GM12878 (cell line): Measurements from ENCODE around the gene NAALADL1. TPM values are rescaled to one million over a fixed set of nuclear protein-coding genes. Genes with fewer than 3 reads are reported as not detected.

ENCODE experiments used
- ATAC-seq: fragments of 200-7000 bp; cut with Tn5 transposase; 3 replicates; pipeline ENCODE4 v1.9.1; 2020; ENCODE audit warnings: mild to moderate bottlenecking, moderate library complexity
- BruUV-seq: library from RNA; stranded (reverse); fragments of 400-500 nt; replicated peaks from 2 replicates; lab custom pipeline; 2021; lab: Mats Ljungman, UMichigan
- CTCF ChIA-PET: fragments of 300-600 bp; sonication (Branson Sonifier 250); formaldehyde crosslinking; extraction: SDS; loops from one replicate; lab custom pipeline; 2021; ENCODE audit warnings: inconsistent platforms; lab: Yijun Ruan, JAX
- POLR2A ChIA-PET: fragments of 350-600 bp; formaldehyde crosslinking; extraction: SDS; loops from one replicate; lab custom pipeline; 2021; ENCODE audit warnings: inconsistent platforms; lab: Charles Lee
- RAD21 ChIA-PET: fragments of 300-600 bp; sonication (Branson Sonifier 250); formaldehyde crosslinking; loops from one replicate; lab custom pipeline; 2023; ENCODE audit warnings: antibody characterized with exemption; ENCODE audit not compliant: unreplicated experiment; lab: Charles Lee
- SMC1A ChIA-PET: fragments of 300-600 bp; sonication (Branson Sonifier 250); formaldehyde crosslinking; loops from one replicate; lab custom pipeline; 2023; ENCODE audit not compliant: unreplicated experiment, uncharacterized antibody; lab: Charles Lee
- DNase-seq: peaks from one replicate; pipeline ENCODE4 v3.0.0-alpha.2; 2011; ENCODE audit warnings: low read depth, low spot score
- FAIRE-seq: peaks from 3 replicates; lab custom pipeline; 2011; peaks lifted over from hg19 to GRCh38; lab: Jason Lieb, UNC
- H2AFZ ChIP-seq: 2 replicates; pipeline ENCODE4 v1.6.0; 2011; ENCODE audit warnings: low read depth, low read length, control low read depth; ENCODE audit not compliant: control insufficient read depth
- H3K27ac ChIP-seq: 2 replicates; pipeline ENCODE4 v1.5.1; 2011; ENCODE audit warnings: control low read depth; ENCODE audit not compliant: control insufficient read depth, insufficient read depth
- H3K27me3 ChIP-seq, 2 experiments: replicated peaks in 1 of 2; 2 replicates each; pipeline versions ENCODE4 v1.6.0 to v1.6.1; 2011; ENCODE audit warnings: low read length in 1 of 2; ENCODE audit not compliant: control insufficient read depth in 2 of 2, insufficient read depth in 2 of 2
- H3K36me3 ChIP-seq, 2 experiments: 2 replicates each; pipeline ENCODE4 v1.5.1; 2011; ENCODE audit warnings: low read length in 1 of 2; ENCODE audit not compliant: control insufficient read depth in 2 of 2, insufficient read depth in 2 of 2
- H3K4me1 ChIP-seq: 2 replicates; pipeline ENCODE4 v1.6.1; 2011; ENCODE audit warnings: mild to moderate bottlenecking, low read length, moderate library complexity, mixed read lengths; ENCODE audit not compliant: control insufficient read depth, insufficient read depth
- H3K4me2 ChIP-seq: 2 replicates; pipeline ENCODE4 v1.6.0; 2011; ENCODE audit warnings: control low read depth; ENCODE audit not compliant: control insufficient read depth, insufficient read depth
- H3K4me3 ChIP-seq: fragments of 200-600 bp; sonication (generic); 2 replicates; pipeline ENCODE4 v1.5.1; 2016
- H3K79me2 ChIP-seq: 2 replicates; pipeline ENCODE4 v1.6.0; 2011; ENCODE audit warnings: low read length; ENCODE audit not compliant: control insufficient read depth, insufficient read depth
- H3K9ac ChIP-seq: 2 replicates; pipeline ENCODE4 v1.8.0; 2011; ENCODE audit warnings: low read length, control low read depth, mixed read lengths; ENCODE audit not compliant: control insufficient read depth, insufficient read depth
- H3K9me3 ChIP-seq: replicated peaks from 3 replicates; pipeline ENCODE4 v1.5.1; 2011; ENCODE audit warnings: mild to moderate bottlenecking, low read length; ENCODE audit not compliant: control insufficient read depth, insufficient read depth
- H4K20me1 ChIP-seq: 2 replicates; pipeline ENCODE4 v1.6.0; 2011; ENCODE audit not compliant: control insufficient read depth, insufficient read depth
- BRCA1 ChIP-seq: IDR thresholded peaks from 2 replicates; pipeline ENCODE4 v1.6.1; 2011; ENCODE audit warnings: low read depth, low read length, improper control_type of control experiment
- MEF2A ChIP-seq: IDR thresholded peaks from 2 replicates; pipeline ENCODE4 v1.6.1; 2011; ENCODE audit warnings: low read depth, mild to moderate bottlenecking, low read length, moderate library complexity; ENCODE audit not compliant: insufficient read depth
- NFYB ChIP-seq: IDR thresholded peaks from 2 replicates; pipeline ENCODE4 v1.6.1; 2011; ENCODE audit warnings: low read depth, mild to moderate bottlenecking, low read length, improper control_type of control experiment, moderate library complexity; ENCODE audit not compliant: insufficient read depth
- WGBS: methylation state at CpG from one replicate; pipeline ENCODE4 v1.1.6; 2016; ENCODE audit warnings: low lambda C conversion rate; ENCODE audit not compliant: insufficient replicate concordance, insufficient coverage; ENCODE audit errors: missing lambda C conversion rate; 5-methylcytosine and 5-hydroxymethylcytosine counted together
- in situ Hi-C: fragments of 300-500 bp; cut with MboI; formaldehyde crosslinking; loops from 9 replicates; pipeline ENCODE4 v1.14.3; 2018; ENCODE audit warnings: mixed read lengths
- intact Hi-C: fragments of 100-400 bp; cut with micrococcal nuclease; formaldehyde crosslinking; loops from one replicate; pipeline ENCODE4 v1.14.2; 2022; ENCODE audit not compliant: unreplicated experiment
- polyA plus RNA-seq, 11 experiments: library from polyadenylated mRNA; depleted of rRNA in 4 of 11; unstranded in 6 of 11; stranded (reverse) in 5 of 11; fragments of >200 nt; fragmentation: Nextera tagmentation in 4 of 11; fragmentation: Illumina TruSeq in 1 of 11; extraction: Ambion mirVana in 4 of 11; extraction: Trizol in 1 of 11; gene quantifications; 1 replicate in 1 of 11; 2 replicates in 10 of 11; pipeline versions ENCODE4 v1.2.1 to v1.2.3, GENCODE V29; 2011 to 2016; ENCODE audit warnings: inconsistent platforms in 2 of 11, missing spikeins in 2 of 11, low read depth in 1 of 11
- total RNA-seq, 4 experiments: library from RNA; depleted of rRNA in 3 of 4; stranded (reverse); fragments of >200 nt in 3 of 4; fragmentation: Illumina TruSeq in 1 of 4; extraction: Trizol in 1 of 4; gene quantifications; 2 replicates each; pipeline versions ENCODE4 v1.2.1 to v1.2.3, GENCODE V29; 2013 to 2021

NAALADL1 gene
- total and polyA plus RNA-seq, 10 of the 15 experiments (the other 5 are each of a cell fraction or from before 2014, with no cell fraction given), result 0.77 to 5.5 (median 1.5) TPM

DNA sequence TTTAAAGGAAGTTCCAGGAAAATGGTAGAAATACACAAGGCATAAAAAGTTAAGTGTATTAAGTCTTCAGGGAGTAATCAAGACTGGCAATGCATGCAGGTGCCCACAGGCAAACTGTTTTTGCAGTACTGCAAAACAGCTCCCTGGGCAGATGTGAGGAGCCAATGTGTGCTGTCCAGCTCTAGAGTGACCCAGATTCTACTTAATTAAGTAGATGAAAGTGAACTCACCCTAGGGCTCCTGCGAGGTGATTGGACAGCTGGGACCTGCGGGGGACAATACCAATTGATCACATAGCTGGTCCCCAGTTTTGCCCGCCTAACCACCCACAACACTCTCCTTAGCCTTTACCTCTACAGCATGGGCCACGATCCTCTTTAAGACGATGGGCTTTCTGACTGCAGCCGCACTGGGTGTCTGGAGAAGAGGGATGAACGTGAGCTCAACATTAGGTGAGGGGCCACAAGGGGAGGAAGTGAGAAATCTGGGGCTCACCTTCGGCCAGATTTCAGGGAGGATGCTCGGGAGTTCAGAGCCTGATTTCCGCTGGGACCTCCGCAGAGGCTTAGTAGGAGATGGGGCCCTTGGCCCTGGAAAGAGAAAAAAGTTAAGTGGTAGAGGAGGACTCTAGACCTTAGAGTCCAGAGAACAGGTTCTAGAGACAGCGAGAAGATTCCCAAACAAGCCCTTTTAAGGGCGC, 24.9 kb upstream of the NAALADL1 start:
- peak; percentile 5 for ATAC-seq
- RAD21 ChIA-PET, result interaction anchor here (0.7 to 1.8 kb wide), 3 partner anchors 11 to 235 kb away, joined by 3 to 6 read pairs (median 3); partner anchors contain the start of gene ARL2
- Histone ChIP-seq H4K20me1 (no peaks in the 10 kb centered on the region), H3K36me3 (peaks cover 10 to 11% of the 10 kb centered on the region in 2 experiments), H2AFZ (peak overlapping the region; percentile 77), H3K79me2 (peaks cover 58% of the 10 kb centered on the region), H3K9ac (peak overlapping the region; percentile 87), H3K27me3 (no peaks in the 10 kb centered on the region), H3K27ac (peak overlapping the region; percentile 84), H3K4me2 (peak overlapping the region; percentile 77), H3K4me1 (peaks cover 32% of the 10 kb centered on the region), H3K4me3 (peak overlapping the region; percentile 86), H3K9me3 (no peaks in the 10 kb centered on the region)
- intact Hi-C loops, result no loop called here
- in situ Hi-C loops, result no loop called here
- no peak for FAIRE-seq
- BruUV-seq, result no TSS peak
- WGBS, result 0% methylated on average over 13 of the region's 13 CpGs
- POLR2A ChIA-PET, result interaction anchor here (0.6 to 1.5 kb wide), 12 partner anchors 12 to 235 kb away, joined by 3 to 5 read pairs (median 4); partner anchors contain the start of genes FAU, MRPL49 and SAC3D1
- TF ChIP-seq BRCA1 (no peak), NFYB (0 out of 2 replicates have a peak, but pooled peaks have one; percentile 11), MEF2A (no peak)
- DNase-seq, result no peak
- SMC1A ChIA-PET, result interaction anchor here (0.7 to 1.3 kb wide), 4 partner anchors 12 to 43 kb away, joined by 3 to 4 read pairs (median 4); partner anchors contain the start of gene SAC3D1
- CTCF ChIA-PET, result interaction anchor here (0.6 to 2.1 kb wide), 8 partner anchors 15 to 237 kb away, joined by 3 to 11 read pairs (median 4); partner anchors contain the start of genes ARL2, SNX15 and TM7SF2
